NCI-H187 treated with DMSO at 0.1 percent for 48 hours (cell line): ENCODE results near the gene PGA3.
"Not testable (repeated sequence)": the region's sequence is repeated elsewhere in the genome, so short reads cannot be mapped to it uniquely, and the experiment has no call there.

Experiments
- DNase-seq: peaks from one replicate; lab custom pipeline; 2025; lab: John Stamatoyannopoulos, UW

The PGA3 gene

DNA sequence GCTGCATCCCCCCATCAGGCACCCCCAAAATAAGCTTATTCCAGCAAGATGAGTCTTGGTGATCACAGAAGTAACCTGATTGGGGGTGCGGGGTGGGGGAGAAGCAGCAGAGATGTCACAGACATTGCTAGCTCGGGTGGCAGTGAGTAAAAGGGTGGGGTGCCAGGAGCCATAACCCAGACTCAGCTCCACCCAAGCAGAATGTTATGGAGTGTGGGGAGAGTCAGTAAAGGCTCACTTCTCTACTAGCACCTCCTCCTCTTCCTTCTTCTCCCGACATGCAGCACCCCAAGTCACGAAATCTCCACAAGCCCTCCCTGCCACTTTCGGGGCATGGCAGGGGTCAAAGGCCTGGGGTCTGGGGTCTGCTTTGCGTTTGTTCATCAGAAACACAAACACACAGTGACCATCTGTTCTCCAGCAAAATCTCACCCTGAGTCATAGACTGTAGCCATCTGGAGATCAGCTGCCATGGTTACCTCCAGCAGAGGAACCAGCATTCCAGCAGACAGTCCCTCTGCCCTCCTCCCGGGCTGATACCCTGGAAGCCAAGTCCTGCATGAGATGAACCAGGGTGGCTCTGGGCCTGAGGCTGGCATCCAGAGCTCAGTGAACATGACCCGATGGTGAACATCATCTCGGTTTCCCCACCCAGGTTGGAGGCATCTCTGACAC, 4.5 kb downstream of the PGA3 start:
- not testable (repeated sequence) for DNase-seq

DNA sequence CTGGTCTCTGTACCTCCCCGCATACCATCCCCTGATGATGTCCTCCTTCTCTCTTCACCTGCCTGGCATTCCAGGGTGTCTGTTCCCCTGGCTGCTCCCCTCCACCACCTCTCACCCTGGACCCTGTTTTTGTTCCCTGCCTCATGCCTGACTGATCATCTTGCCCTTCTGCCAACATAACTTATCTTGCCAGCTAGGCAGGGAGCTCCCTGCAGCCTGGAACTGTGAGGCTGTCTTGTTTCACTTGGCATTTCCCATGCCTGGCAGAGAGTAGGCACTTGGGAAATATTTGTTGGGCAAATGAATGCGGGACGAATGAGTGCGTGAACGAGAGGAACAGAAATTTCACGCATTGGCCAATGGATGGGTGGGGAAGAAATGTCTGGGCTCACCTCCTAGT, 7.3 kb downstream of the PGA3 start:
- not testable (repeated sequence) for DNase-seq

DNA sequence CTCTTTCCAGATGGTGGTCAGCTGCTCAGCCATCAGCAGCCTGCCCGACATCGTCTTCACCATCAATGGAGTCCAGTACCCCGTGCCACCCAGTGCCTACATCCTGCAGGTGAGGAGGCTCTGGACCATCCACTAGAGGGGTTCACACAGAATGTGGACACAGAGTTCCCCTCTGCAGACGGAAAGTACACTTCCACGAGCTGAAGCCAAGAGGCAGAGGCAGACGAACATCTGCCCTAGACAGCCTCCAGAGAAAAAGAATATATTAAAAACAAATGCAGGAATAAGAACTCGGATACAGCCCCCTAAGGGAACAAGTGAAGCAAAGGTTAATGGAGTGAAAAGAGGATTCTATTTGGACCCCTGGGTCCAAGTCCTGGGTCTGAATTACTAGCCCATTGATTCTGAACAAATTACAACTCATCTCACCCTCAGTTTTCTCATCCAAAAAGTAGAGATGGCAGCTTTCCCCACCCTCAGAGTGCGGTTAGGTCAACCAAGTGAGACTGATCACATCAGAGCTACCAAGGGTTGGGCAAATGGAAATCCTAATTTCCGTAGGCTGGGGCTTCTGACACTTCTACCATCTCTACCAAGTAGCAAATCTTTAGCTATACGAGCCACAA, 8.1 kb downstream of the PGA3 start:
- not testable (repeated sequence) for DNase-seq

DNA sequence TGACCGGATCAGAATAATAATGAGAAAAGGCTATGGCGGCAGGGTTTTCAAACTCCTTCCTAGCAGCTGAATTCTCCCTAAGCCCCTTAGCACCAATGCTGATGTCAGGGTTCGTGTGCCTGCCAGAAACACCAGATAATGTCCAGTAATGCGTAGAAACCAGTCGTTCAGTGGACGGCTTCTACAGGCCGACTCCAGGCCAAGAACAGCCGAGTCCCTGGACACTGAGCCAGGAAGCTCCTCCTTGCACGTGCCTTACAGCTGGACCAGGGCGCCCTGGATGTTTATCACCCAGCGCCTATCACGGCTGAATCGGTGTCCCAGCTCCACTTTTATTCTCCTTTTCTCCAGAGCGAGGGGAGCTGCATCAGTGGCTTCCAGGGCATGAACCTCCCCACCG, 8.9 kb downstream of the PGA3 start:
- not testable (repeated sequence) for DNase-seq

DNA sequence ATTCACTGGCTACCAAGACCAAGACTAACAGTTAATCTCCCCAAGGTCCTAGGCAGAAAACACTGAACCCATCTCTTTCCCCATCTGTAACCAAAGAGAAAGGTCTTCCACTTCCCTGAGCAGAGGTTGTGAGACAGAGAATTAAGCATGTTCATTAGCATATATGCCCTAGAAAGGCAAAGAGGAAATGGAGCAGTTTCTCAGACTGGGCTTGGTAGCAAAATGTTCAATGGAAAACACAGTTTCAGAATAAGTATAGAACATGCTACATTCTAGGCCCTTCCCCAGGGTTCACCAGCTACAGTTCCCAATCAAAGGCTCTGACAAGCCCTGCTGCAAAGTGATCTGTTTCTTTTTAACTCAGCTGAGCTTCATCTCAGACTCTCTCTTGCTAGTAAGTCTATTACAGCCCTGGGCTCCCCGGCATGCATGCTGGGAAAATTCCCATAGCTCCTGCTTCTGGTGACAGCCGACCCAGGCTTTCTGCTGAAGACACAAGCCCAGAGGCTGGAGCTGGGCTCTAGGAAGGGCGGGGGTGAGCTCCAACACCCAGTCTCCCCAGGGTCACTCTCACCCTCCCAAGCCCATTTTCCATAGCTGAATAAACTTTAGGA, 10.5 kb downstream of the PGA3 start:
- DNase-seq: not testable (repeated sequence)

DNA sequence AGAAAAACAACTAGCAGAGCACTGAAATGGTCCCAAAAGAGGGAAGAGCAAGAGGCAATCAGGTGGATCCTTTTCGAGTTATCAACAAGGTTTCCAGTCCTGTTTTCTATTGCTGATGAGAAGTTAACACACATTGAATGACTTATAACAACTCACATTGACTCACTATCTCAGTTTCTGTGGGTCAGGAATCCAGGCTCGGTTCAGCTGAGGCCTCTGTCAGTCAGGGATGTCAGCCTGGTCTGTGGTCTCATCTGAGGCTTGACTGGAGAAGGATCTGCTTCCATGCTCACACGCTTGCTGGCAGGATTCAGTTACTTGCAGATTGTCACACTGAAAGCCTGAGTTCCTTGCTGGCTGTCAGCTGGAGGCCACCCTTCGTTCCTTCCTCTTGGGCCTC, 15.0 kb downstream of the PGA3 start:
- DNase-seq: not testable (repeated sequence)

DNA sequence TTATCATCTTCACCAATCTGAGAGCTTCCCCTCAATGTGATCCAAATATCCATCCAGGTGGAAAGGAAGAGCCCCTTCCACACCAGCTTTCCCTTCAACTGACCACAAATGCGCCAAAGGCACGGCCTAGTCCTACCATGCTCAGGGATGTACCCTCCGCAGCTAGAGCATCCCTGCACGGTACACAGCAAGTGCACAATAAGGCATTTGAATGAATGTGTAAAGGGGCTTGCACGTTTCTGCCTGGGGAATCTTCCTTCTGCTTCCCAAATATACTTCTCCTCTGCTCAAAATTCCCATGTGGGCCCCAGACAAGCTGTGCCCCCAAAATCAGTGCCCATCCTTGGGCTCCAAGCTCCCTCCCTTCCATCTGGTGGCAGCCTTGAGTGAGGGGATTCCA, 15.7 kb downstream of the PGA3 start:
- not testable (repeated sequence) for DNase-seq

DNA sequence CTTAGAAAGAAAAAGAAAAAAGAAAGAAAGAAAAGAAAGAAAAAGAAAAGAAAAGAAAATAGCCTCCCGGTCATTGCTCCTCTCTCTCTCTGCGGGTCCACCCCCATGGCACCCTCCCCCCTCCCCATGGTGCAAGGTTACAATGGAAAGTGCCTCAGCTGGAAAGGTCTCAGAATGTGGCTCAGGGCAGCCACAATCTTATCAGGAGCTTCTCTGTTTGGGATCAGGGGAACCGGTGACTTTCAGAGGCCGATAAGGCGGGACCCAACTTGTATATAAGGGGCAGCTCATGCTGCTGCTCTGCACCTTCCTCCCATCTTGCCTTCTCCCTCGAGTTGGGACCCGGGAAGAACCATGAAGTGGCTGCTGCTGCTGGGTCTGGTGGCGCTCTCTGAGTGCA, 18.7 kb downstream of the PGA3 start, which contains the start of gene PGA4:
PGA4 (plus strand) TSS at position 301 of the 400 bp plus-strand sequence; CDS start at position 355, 54 bp downstream.
- not testable (repeated sequence) for DNase-seq

DNA sequence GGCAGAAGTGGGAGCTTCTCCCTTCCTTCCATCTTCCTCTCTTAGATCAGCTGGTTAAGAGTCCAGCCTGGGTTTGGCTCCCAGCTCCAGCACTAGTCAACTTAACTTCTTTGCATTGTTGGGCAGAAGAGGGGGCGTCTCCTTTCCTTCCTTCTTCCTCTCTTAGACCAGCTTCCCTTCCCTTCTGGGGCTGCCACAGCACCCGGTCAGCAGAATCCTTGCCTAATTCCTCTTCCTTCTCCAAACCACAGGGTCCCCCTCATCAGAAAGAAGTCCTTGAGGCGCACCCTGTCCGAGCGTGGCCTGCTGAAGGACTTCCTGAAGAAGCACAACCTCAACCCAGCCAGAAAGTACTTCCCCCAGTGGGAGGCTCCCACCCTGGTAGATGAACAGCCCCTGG, 19.4 kb downstream of the PGA3 start:
- not testable (repeated sequence) for DNase-seq

DNA sequence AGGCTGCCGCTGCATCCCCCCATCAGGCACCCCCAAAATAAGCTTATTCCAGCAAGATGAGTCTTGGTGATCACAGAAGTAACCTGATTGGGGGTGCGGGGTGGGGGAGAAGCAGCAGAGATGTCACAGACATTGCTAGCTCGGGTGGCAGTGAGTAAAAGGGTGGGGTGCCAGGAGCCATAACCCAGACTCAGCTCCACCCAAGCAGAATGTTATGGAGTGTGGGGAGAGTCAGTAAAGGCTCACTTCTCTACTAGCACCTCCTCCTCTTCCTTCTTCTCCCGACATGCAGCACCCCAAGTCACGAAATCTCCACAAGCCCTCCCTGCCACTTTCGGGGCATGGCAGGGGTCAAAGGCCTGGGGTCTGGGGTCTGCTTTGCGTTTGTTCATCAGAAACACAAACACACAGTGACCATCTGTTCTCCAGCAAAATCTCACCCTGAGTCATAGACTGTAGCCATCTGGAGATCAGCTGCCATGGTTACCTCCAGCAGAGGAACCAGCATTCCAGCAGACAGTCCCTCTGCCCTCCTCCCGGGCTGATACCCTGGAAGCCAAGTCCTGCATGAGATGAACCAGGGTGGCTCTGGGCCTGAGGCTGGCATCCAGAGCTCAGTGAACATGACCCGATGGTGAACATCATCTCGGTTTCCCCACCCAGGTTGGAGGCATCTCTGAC, 23.3 kb downstream of the PGA3 start:
- not testable (repeated sequence) for DNase-seq

DNA sequence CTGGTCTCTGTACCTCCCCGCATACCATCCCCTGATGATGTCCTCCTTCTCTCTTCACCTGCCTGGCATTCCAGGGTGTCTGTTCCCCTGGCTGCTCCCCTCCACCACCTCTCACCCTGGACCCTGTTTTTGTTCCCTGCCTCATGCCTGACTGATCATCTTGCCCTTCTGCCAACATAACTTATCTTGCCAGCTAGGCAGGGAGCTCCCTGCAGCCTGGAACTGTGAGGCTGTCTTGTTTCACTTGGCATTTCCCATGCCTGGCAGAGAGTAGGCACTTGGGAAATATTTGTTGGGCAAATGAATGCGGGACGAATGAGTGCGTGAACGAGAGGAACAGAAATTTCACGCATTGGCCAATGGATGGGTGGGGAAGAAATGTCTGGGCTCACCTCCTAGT, 26.1 kb downstream of the PGA3 start:
- DNase-seq: not testable (repeated sequence)

DNA sequence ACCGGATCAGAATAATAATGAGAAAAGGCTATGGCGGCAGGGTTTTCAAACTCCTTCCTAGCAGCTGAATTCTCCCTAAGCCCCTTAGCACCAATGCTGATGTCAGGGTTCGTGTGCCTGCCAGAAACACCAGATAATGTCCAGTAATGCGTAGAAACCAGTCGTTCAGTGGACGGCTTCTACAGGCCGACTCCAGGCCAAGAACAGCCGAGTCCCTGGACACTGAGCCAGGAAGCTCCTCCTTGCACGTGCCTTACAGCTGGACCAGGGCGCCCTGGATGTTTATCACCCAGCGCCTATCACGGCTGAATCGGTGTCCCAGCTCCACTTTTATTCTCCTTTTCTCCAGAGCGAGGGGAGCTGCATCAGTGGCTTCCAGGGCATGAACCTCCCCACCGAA, 27.7 kb downstream of the PGA3 start:
- DNase-seq: not testable (repeated sequence)

DNA sequence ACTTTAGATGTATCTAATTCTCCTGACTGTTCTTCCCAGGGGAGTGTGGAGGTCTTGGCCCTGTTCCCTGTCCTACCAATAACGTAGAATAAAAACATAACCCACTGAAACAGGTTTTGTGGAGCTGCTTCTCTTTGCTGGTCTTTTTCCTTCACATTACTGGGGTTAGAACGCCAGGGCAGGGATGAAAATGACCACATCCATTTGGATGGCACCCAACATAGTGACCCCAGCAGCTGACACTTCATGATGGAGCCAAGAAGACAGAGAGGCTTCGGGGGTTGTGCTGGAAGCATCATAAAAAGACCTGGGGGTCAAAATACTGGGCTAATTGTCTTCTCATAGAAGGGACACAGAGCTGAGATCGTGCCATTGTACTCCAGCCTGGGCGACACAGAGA, 28.3 kb downstream of the PGA3 start:
- not testable (repeated sequence) for DNase-seq

DNA sequence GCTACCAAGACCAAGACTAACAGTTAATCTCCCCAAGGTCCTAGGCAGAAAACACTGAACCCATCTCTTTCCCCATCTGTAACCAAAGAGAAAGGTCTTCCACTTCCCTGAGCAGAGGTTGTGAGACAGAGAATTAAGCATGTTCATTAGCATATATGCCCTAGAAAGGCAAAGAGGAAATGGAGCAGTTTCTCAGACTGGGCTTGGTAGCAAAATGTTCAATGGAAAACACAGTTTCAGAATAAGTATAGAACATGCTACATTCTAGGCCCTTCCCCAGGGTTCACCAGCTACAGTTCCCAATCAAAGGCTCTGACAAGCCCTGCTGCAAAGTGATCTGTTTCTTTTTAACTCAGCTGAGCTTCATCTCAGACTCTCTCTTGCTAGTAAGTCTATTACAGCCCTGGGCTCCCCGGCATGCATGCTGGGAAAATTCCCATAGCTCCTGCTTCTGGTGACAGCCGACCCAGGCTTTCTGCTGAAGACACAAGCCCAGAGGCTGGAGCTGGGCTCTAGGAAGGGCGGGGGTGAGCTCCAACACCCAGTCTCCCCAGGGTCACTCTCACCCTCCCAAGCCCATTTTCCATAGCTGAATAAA, 29.3 kb downstream of the PGA3 start:
- DNase-seq: not testable (repeated sequence)

DNA sequence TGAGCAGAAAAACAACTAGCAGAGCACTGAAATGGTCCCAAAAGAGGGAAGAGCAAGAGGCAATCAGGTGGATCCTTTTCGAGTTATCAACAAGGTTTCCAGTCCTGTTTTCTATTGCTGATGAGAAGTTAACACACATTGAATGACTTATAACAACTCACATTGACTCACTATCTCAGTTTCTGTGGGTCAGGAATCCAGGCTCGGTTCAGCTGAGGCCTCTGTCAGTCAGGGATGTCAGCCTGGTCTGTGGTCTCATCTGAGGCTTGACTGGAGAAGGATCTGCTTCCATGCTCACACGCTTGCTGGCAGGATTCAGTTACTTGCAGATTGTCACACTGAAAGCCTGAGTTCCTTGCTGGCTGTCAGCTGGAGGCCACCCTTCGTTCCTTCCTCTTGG, 33.8 kb downstream of the PGA3 start:
- not testable (repeated sequence) for DNase-seq

DNA sequence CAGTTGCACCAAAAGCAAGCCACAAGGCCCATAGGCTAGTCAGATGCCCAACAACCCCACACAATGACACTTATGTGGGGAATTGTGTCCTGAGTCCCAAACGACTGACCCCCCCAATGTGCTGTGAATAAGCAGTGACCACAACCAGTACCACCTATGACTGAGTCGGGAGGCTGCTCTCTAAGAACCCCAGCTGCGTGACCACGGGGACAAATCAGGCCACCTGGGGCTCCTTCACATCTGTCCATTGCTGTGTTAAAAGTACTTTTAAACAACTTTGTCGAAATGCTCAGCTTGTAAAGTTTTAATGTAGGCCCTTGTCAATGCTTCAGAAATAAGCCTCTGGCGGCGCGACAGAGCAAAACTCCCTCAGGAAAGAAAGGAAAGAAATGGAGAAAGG, 37.0 kb downstream of the PGA3 start:
- DNase-seq: not testable (repeated sequence)

DNA sequence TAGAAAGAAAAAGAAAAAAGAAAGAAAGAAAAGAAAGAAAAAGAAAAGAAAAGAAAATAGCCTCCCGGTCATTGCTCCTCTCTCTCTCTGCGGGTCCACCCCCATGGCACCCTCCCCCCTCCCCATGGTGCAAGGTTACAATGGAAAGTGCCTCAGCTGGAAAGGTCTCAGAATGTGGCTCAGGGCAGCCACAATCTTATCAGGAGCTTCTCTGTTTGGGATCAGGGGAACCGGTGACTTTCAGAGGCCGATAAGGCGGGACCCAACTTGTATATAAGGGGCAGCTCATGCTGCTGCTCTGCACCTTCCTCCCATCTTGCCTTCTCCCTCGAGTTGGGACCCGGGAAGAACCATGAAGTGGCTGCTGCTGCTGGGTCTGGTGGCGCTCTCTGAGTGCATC, 37.6 kb downstream of the PGA3 start, which contains the start of gene PGA5:
PGA5 (plus strand) TSS at position 301 of the 400 bp plus-strand sequence; CDS start at position 353, 52 bp downstream.
- not testable (repeated sequence) for DNase-seq

DNA sequence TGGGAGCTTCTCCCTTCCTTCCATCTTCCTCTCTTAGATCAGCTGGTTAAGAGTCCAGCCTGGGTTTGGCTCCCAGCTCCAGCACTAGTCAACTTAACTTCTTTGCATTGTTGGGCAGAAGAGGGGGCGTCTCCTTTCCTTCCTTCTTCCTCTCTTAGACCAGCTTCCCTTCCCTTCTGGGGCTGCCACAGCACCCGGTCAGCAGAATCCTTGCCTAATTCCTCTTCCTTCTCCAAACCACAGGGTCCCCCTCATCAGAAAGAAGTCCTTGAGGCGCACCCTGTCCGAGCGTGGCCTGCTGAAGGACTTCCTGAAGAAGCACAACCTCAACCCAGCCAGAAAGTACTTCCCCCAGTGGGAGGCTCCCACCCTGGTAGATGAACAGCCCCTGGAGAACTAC, 38.2 kb downstream of the PGA3 start:
- not testable (repeated sequence) for DNase-seq

DNA sequence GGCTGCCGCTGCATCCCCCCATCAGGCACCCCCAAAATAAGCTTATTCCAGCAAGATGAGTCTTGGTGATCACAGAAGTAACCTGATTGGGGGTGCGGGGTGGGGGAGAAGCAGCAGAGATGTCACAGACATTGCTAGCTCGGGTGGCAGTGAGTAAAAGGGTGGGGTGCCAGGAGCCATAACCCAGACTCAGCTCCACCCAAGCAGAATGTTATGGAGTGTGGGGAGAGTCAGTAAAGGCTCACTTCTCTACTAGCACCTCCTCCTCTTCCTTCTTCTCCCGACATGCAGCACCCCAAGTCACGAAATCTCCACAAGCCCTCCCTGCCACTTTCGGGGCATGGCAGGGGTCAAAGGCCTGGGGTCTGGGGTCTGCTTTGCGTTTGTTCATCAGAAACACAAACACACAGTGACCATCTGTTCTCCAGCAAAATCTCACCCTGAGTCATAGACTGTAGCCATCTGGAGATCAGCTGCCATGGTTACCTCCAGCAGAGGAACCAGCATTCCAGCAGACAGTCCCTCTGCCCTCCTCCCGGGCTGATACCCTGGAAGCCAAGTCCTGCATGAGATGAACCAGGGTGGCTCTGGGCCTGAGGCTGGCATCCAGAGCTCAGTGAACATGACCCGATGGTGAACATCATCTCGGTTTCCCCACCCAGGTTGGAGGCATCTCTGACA, 42.1 kb downstream of the PGA3 start:
- DNase-seq: not testable (repeated sequence)

DNA sequence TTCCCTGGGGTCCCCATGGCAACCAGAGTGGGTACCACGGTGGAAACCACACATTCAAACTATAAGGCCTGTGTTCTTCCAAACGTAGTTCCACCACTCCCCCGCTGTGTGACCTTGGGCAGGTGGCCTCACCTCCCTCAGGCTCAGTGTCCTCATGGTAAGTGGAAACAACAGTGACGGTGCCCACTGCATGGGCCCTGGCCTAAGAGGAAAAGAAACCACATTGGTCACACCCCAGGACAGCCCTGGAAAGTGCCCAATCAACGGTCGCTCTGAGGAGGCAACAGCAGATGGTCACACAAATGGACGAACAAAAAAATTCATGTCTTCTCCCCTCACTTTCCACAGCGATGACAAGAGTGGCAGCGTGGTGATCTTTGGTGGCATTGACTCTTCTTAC, 44.8 kb downstream of the PGA3 start:
- DNase-seq: not testable (repeated sequence)

DNA sequence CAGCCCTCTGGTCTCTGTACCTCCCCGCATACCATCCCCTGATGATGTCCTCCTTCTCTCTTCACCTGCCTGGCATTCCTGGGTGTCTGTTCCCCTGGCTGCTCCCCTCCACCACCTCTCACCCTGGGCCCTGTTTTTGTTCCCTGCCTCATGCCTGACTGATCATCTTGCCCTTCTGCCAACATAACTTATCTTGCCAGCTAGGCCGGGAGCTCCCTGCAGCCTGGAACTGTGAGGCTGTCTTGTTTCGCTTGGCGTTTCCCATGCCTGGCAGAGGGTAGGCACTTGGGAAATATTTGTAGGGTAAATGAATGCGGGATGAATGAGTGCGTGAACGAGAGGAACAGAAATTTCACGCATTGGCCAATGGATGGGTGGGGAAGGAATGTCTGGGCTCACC, 45.9 kb downstream of the PGA3 start:
- DNase-seq: not testable (repeated sequence)
